Sciatic nerve (tissue), 2 donors: Measurements from ENCODE around the gene ITGA3. TPM values are rescaled to one million over a fixed set of nuclear protein-coding genes. Genes with fewer than 3 reads are reported as not detected.

Source experiments
- ATAC-seq: fragments of 200-7000 bp; cut with Tn5 transposase; one replicate; pipeline ENCODE4 v1.9.1; 2020; ENCODE audit warnings: mild to moderate bottlenecking, moderate library complexity
- DNase-seq: peaks from one replicate; pipeline ENCODE4 v3.0.0-alpha.2; 2020; ENCODE audit warnings: low spot score
- intact Hi-C: fragments of 100-400 bp; cut with DNase I; formaldehyde crosslinking; loops from one replicate; pipeline ENCODE4 v1.14.2; 2022
- total RNA-seq: library from RNA; stranded (reverse); fragmentation: NEBNext Ultra II Directional; extraction: Animal tissue kit (Norgen Biotek cat#: 25700); gene quantifications from one replicate; pipeline ENCODE4 v1.2.1, GENCODE V29; 2021
- donor health status: DM: no; HTN: no; CAD: no.
- donor health status: DM: no; HTN: no; CAD: no.

The ITGA3 gene
- total RNA-seq, 1 donor from 2014 or later, result 70.1 TPM

GRCh38 chr17:50130559-50131305, 74.8 kb downstream of the ITGA3 start:
- intact Hi-C loops, result no loop called here
- ATAC-seq (no peak), DNase-seq (no peak)

GRCh38 chr17:50132104-50132794, 76.3 kb downstream of the ITGA3 start:
- DNase-seq (no peak), ATAC-seq (no peak)
- intact Hi-C loops, result no loop called here

- DNase-seq, result no peak
- peak; percentile 1 for ATAC-seq
- intact Hi-C loops, result no loop called here
Measured at GRCh38 chr17:50133028-50133768, 77.3 kb downstream of the ITGA3 start.

- peak; percentile 13 for ATAC-seq
Measured at GRCh38 chr17:50133769-50134099, 77.8 kb downstream of the ITGA3 start.

GRCh38 chr17:50134206-50135110, 78.5 kb downstream of the ITGA3 start:
- intact Hi-C loops, result no loop called here
- no peak for DNase-seq
- no peak for ATAC-seq

More at GRCh38 chr17:50133769-50134099, 77.8 kb downstream of the ITGA3 start:
- intact Hi-C loops, result no loop called here
- DNase-seq, result no peak

- DNase-seq, result no peak
- intact Hi-C loops, result no loop called here
- ATAC-seq, result no peak
Measured at GRCh38 chr17:50135316-50136095, 79.6 kb downstream of the ITGA3 start.

- DNase-seq, result no peak
- intact Hi-C loops, result no loop called here
- ATAC-seq, result no peak
Measured at GRCh38 chr17:50136096-50136687, 80.3 kb downstream of the ITGA3 start.

GRCh38 chr17:50137042-50137441, 81.1 kb downstream of the ITGA3 start:
- ATAC-seq, result no peak
- DNase-seq, result no peak
- intact Hi-C loops, result no loop called here

GRCh38 chr17:50139185-50139783, 83.4 kb downstream of the ITGA3 start:
- ATAC-seq (no peak), DNase-seq (no peak)
- intact Hi-C loops, result no loop called here

Other genes starting within 250 kb of the ITGA3 start
- not detected for gene TAC4, start 208.0 kb upstream of the ITGA3 start, total RNA-seq
- not detected for gene DLX4, start 86.9 kb upstream of the ITGA3 start, total RNA-seq
- gene DLX3, start 60.9 kb upstream of the ITGA3 start, total RNA-seq, result 0.22 TPM
- 48.6 TPM for gene PDK2, start 39.2 kb downstream of the ITGA3 start, total RNA-seq
- 2.5 TPM for gene SAMD14, start 74.0 kb downstream of the ITGA3 start, total RNA-seq
- 58.8 TPM for gene PPP1R9B, start 94.6 kb downstream of the ITGA3 start, total RNA-seq
- gene SGCA, start 109.9 kb downstream of the ITGA3 start, total RNA-seq, result 3.5 TPM
- 262 TPM for gene COL1A1, start 145.5 kb downstream of the ITGA3 start, total RNA-seq
- 0.53 TPM for gene TMEM92, start 218.4 kb downstream of the ITGA3 start, total RNA-seq